BLaER1 treated with 17β-estradiol and CSF1 and Interleukin-3, amounts not matched to agents 10 nM and 100 nM (cell line): ENCODE results near the gene ARHGAP45.

ENCODE experiments used
- H3K27ac ChIP-seq, 11 experiments: shearing (Covaris generic); formaldehyde crosslinking; 2 replicates each; pipeline ENCODE4 v1.8.1; 2022
- H3K27me3 ChIP-seq, 11 experiments: shearing (Covaris generic); formaldehyde crosslinking; 2 replicates each; pipeline ENCODE4 v1.8.1; 2022
- H3K36me3 ChIP-seq, 11 experiments: shearing (Covaris generic); formaldehyde crosslinking; 2 replicates each; pipeline ENCODE4 v1.8.1; 2022
- H3K4me1 ChIP-seq, 10 experiments: shearing (Covaris generic); formaldehyde crosslinking; 2 replicates each; pipeline ENCODE4 v1.8.1; 2022
- H3K4me2 ChIP-seq, 11 experiments: shearing (Covaris generic); formaldehyde crosslinking; 2 replicates each; pipeline ENCODE4 v1.8.1; 2022
- H3K4me3 ChIP-seq, 10 experiments: shearing (Covaris generic); formaldehyde crosslinking; 2 replicates each; pipeline ENCODE4 v1.8.1; 2022
- H3K9ac ChIP-seq, 11 experiments: shearing (Covaris generic); formaldehyde crosslinking; 2 replicates each; pipeline ENCODE4 v1.8.1; 2022
- H3K9me3 ChIP-seq, 11 experiments: shearing (Covaris generic); formaldehyde crosslinking; replicated peaks in 1 of 11; 2 replicates each; pipeline ENCODE4 v1.8.1; 2022
- H4K20me1 ChIP-seq, 11 experiments: shearing (Covaris generic); formaldehyde crosslinking; 2 replicates each; pipeline ENCODE4 v1.8.1; 2022
- Cebpa-rat ChIP-seq, 11 experiments: shearing (Covaris generic); IDR thresholded peaks; 2 replicates each; pipeline ENCODE4 v1.8.1; 2022

Gene ARHGAP45

GRCh38 chr19:1063030-1063908 lies 3.7 kb upstream of the ARHGAP45 start:
- 0 out of 22 replicates have a peak, but pooled peaks cover 0 to 4% (median 0%) of the 10 kb centered on the region in 11 experiments for H3K27me3 ChIP-seq
- no peak for TF ChIP-seq Cebpa-rat (IDR thresholded peaks at IDR 0.05)
- no peak overlapping the region for H3K9ac ChIP-seq
- H3K9me3 ChIP-seq, result 0 out of 22 replicates have a peak, but pooled peaks cover 0 to 5% (median 0%) of the 10 kb centered on the region in 11 experiments
- H3K36me3 ChIP-seq, result peaks cover under 1 to 8% (median 2%) of the 10 kb centered on the region in 11 experiments; a peak in 16 of 22 replicates
- H3K4me2 ChIP-seq, result peak overlapping the region in 6 of 11 experiments; percentile 88 to 98 (median 94); a peak in 3 of 22 replicates
- no peak overlapping the region for H3K27ac ChIP-seq
- H3K4me3 ChIP-seq, result no peak overlapping the region
- peaks cover 0 to 6% (median 0%) of the 10 kb centered on the region in 11 experiments; a peak in 2 of 22 replicates for H4K20me1 ChIP-seq
- H3K4me1 ChIP-seq, result peaks cover 31 to 52% (median 42%) of the 10 kb centered on the region in 10 experiments

- H4K20me1 ChIP-seq, result peaks cover 0 to 9% (median 0%) of the 10 kb centered on the region in 11 experiments; a peak in 3 of 22 replicates
- 0 out of 22 replicates have a peak, but pooled peaks cover 0 to 4% (median 0%) of the 10 kb centered on the region in 11 experiments for H3K27me3 ChIP-seq
- H3K27ac ChIP-seq, result no peak overlapping the region
- no peak for TF ChIP-seq Cebpa-rat (IDR thresholded peaks at IDR 0.05)
- 0 out of 22 replicates have a peak, but pooled peaks cover 0 to 5% (median 0%) of the 10 kb centered on the region in 11 experiments for H3K9me3 ChIP-seq
- H3K4me1 ChIP-seq, result peaks cover 32 to 49% (median 43%) of the 10 kb centered on the region in 10 experiments
- no peak overlapping the region for H3K9ac ChIP-seq
- peaks cover 6 to 10% (median 8%) of the 10 kb centered on the region in 11 experiments; a peak in 17 of 22 replicates for H3K36me3 ChIP-seq
- peak overlapping the region; percentile 77 to 100 (median 95) for H3K4me2 ChIP-seq
- no peak overlapping the region for H3K4me3 ChIP-seq
These were observed 2.9 kb upstream of the ARHGAP45 start for GRCh38 chr19:1063909-1064660.

GRCh38 chr19:1064661-1065605 lies 2.0 kb upstream of the ARHGAP45 start:
- peak overlapping the region; percentile 77 to 100 (median 95) for H3K4me2 ChIP-seq
- H3K9me3 ChIP-seq, result 0 out of 22 replicates have a peak, but pooled peaks cover 0 to 5% (median 0%) of the 10 kb centered on the region in 11 experiments
- peaks cover 0 to 18% (median 8%) of the 10 kb centered on the region in 11 experiments; a peak in 19 of 22 replicates for H4K20me1 ChIP-seq
- no peak for TF ChIP-seq Cebpa-rat (IDR thresholded peaks at IDR 0.05)
- peak overlapping the region in 6 of 11 experiments; percentile 8 to 46 (median 18); a peak in 3 of 22 replicates for H3K27ac ChIP-seq
- peak overlapping the region in 2 of 10 experiments; percentile 4 to 24; a peak in 1 of 20 replicates for H3K4me3 ChIP-seq
- H3K4me1 ChIP-seq, result peaks cover 39 to 58% (median 51%) of the 10 kb centered on the region in 10 experiments
- H3K27me3 ChIP-seq, result 0 out of 22 replicates have a peak, but pooled peaks cover 0 to 4% (median 0%) of the 10 kb centered on the region in 11 experiments
- peaks cover 11 to 18% (median 17%) of the 10 kb centered on the region in 11 experiments for H3K36me3 ChIP-seq
- peak overlapping the region in 8 of 11 experiments; percentile 16 to 98 (median 47); a peak in 10 of 22 replicates for H3K9ac ChIP-seq

GRCh38 chr19:1065606-1066109 lies 1.3 kb upstream of the ARHGAP45 start:
- 0 out of 22 replicates have a peak, but pooled peaks cover 0 to 5% (median 0%) of the 10 kb centered on the region in 11 experiments for H3K9me3 ChIP-seq
- no peak for TF ChIP-seq Cebpa-rat (IDR thresholded peaks at IDR 0.05)
- peak overlapping the region; percentile 77 to 100 (median 95); a peak in 21 of 22 replicates for H3K4me2 ChIP-seq
- 0 out of 22 replicates have a peak, but pooled peaks cover 0 to 4% (median 0%) of the 10 kb centered on the region in 11 experiments for H3K27me3 ChIP-seq
- H3K27ac ChIP-seq, result peak overlapping the region in 3 of 11 experiments; percentile 4 to 99 (median 11); a peak in 3 of 22 replicates
- peaks cover 19 to 26% (median 24%) of the 10 kb centered on the region in 11 experiments for H3K36me3 ChIP-seq
- peak overlapping the region in 1 of 10 experiments; percentile 4; a peak in 1 of 20 replicates for H3K4me3 ChIP-seq
- peaks cover 46 to 65% (median 58%) of the 10 kb centered on the region in 10 experiments for H3K4me1 ChIP-seq
- peak overlapping the region in 7 of 11 experiments; percentile 33 to 99 (median 52); a peak in 5 of 22 replicates for H3K9ac ChIP-seq
- peaks cover 2 to 25% (median 15%) of the 10 kb centered on the region in 11 experiments; a peak in 21 of 22 replicates for H4K20me1 ChIP-seq

GRCh38 chr19:1066251-1066747 lies 668 bp upstream of the ARHGAP45 start:
- Histone ChIP-seq H3K36me3 (peaks cover 25 to 32% (median 30%) of the 10 kb centered on the region in 11 experiments), H3K27me3 (0 out of 22 replicates have a peak, but pooled peaks cover 0 to 4% (median 0%) of the 10 kb centered on the region in 11 experiments), H3K4me1 (peaks cover 52 to 71% (median 64%) of the 10 kb centered on the region in 10 experiments), H4K20me1 (peaks cover 9 to 31% (median 21%) of the 10 kb centered on the region in 11 experiments; a peak in 21 of 22 replicates), H3K4me2 (peak overlapping the region; percentile 88 to 100 (median 97)), H3K4me3 (peak overlapping the region; percentile 91 to 100 (median 96); a peak in 19 of 20 replicates), H3K9me3 (0 out of 22 replicates have a peak, but pooled peaks cover 0 to 5% (median 0%) of the 10 kb centered on the region in 11 experiments), H3K9ac (peak overlapping the region; percentile 88 to 99 (median 96); a peak in 19 of 22 replicates), H3K27ac (peak overlapping the region in 9 of 11 experiments; percentile 90 to 99 (median 96); a peak in 18 of 22 replicates)
- no peak for TF ChIP-seq Cebpa-rat (IDR thresholded peaks at IDR 0.05)

GRCh38 chr19:1067341-1067957 lies 482 bp downstream of the ARHGAP45 start:
- Histone ChIP-seq H3K27me3 (0 out of 22 replicates have a peak, but pooled peaks cover 0 to 4% (median 0%) of the 10 kb centered on the region in 11 experiments), H3K4me3 (peak overlapping the region; percentile 91 to 100 (median 96)), H3K9ac (peak overlapping the region; percentile 88 to 99 (median 96)), H3K4me2 (peak overlapping the region; percentile 88 to 100 (median 97)), H3K27ac (peak overlapping the region; percentile 71 to 99 (median 96)), H3K9me3 (0 out of 22 replicates have a peak, but pooled peaks cover 0 to 5% (median 0%) of the 10 kb centered on the region in 11 experiments), H4K20me1 (peaks cover 20 to 43% (median 33%) of the 10 kb centered on the region in 11 experiments; a peak in 21 of 22 replicates), H3K4me1 (peaks cover 64 to 79% (median 71%) of the 10 kb centered on the region in 10 experiments), H3K36me3 (peaks cover 37 to 43% (median 42%) of the 10 kb centered on the region in 11 experiments)
- no peak for TF ChIP-seq Cebpa-rat (IDR thresholded peaks at IDR 0.05)
